GM12878 (cell line): ENCODE results near the gene TK1. TPM values are rescaled to one million over a fixed set of nuclear protein-coding genes. Genes with fewer than 3 reads are reported as not detected.
A peak's percentile ranks its signal among the peaks of the same experiment; 100 is the strongest.

Experiments used
- ATAC-seq: fragments of 200-7000 bp; cut with Tn5 transposase; 3 replicates; pipeline ENCODE4 v1.9.1; 2020; ENCODE audit warnings: mild to moderate bottlenecking, moderate library complexity
- BruUV-seq: library from RNA; stranded (reverse); fragments of 400-500 nt; replicated peaks from 2 replicates; lab custom pipeline; 2021; lab: Mats Ljungman, UMichigan
- CTCF ChIA-PET: fragments of 300-600 bp; sonication (Branson Sonifier 250); formaldehyde crosslinking; extraction: SDS; loops from one replicate; lab custom pipeline; 2021; ENCODE audit warnings: inconsistent platforms; lab: Yijun Ruan, JAX
- POLR2A ChIA-PET: fragments of 350-600 bp; formaldehyde crosslinking; extraction: SDS; loops from one replicate; lab custom pipeline; 2021; ENCODE audit warnings: inconsistent platforms; lab: Charles Lee
- RAD21 ChIA-PET: fragments of 300-600 bp; sonication (Branson Sonifier 250); formaldehyde crosslinking; loops from one replicate; lab custom pipeline; 2023; ENCODE audit warnings: antibody characterized with exemption; ENCODE audit not compliant: unreplicated experiment; lab: Charles Lee
- SMC1A ChIA-PET: fragments of 300-600 bp; sonication (Branson Sonifier 250); formaldehyde crosslinking; loops from one replicate; lab custom pipeline; 2023; ENCODE audit not compliant: unreplicated experiment, uncharacterized antibody; lab: Charles Lee
- DNase-seq: peaks from one replicate; pipeline ENCODE4 v3.0.0-alpha.2; 2011; ENCODE audit warnings: low read depth, low spot score
- FAIRE-seq: peaks from 3 replicates; lab custom pipeline; 2011; peaks lifted over from hg19 to GRCh38; lab: Jason Lieb, UNC
- H2AFZ ChIP-seq: 2 replicates; pipeline ENCODE4 v1.6.0; 2011; ENCODE audit warnings: low read depth, low read length, control low read depth; ENCODE audit not compliant: control insufficient read depth
- H3K27ac ChIP-seq: 2 replicates; pipeline ENCODE4 v1.5.1; 2011; ENCODE audit warnings: control low read depth; ENCODE audit not compliant: control insufficient read depth, insufficient read depth
- H3K27me3 ChIP-seq, 2 experiments: replicated peaks in 1 of 2; 2 replicates each; pipeline versions ENCODE4 v1.6.0 to v1.6.1; 2011; ENCODE audit warnings: low read length in 1 of 2; ENCODE audit not compliant: control insufficient read depth in 2 of 2, insufficient read depth in 2 of 2
- H3K36me3 ChIP-seq, 2 experiments: 2 replicates each; pipeline ENCODE4 v1.5.1; 2011; ENCODE audit warnings: low read length in 1 of 2; ENCODE audit not compliant: control insufficient read depth in 2 of 2, insufficient read depth in 2 of 2
- H3K4me1 ChIP-seq: 2 replicates; pipeline ENCODE4 v1.6.1; 2011; ENCODE audit warnings: mild to moderate bottlenecking, low read length, moderate library complexity, mixed read lengths; ENCODE audit not compliant: control insufficient read depth, insufficient read depth
- H3K4me2 ChIP-seq: 2 replicates; pipeline ENCODE4 v1.6.0; 2011; ENCODE audit warnings: control low read depth; ENCODE audit not compliant: control insufficient read depth, insufficient read depth
- H3K4me3 ChIP-seq: fragments of 200-600 bp; sonication (generic); 2 replicates; pipeline ENCODE4 v1.5.1; 2016
- H3K79me2 ChIP-seq: 2 replicates; pipeline ENCODE4 v1.6.0; 2011; ENCODE audit warnings: low read length; ENCODE audit not compliant: control insufficient read depth, insufficient read depth
- H3K9ac ChIP-seq: 2 replicates; pipeline ENCODE4 v1.8.0; 2011; ENCODE audit warnings: low read length, control low read depth, mixed read lengths; ENCODE audit not compliant: control insufficient read depth, insufficient read depth
- H3K9me3 ChIP-seq: replicated peaks from 3 replicates; pipeline ENCODE4 v1.5.1; 2011; ENCODE audit warnings: mild to moderate bottlenecking, low read length; ENCODE audit not compliant: control insufficient read depth, insufficient read depth
- H4K20me1 ChIP-seq: 2 replicates; pipeline ENCODE4 v1.6.0; 2011; ENCODE audit not compliant: control insufficient read depth, insufficient read depth
- EZH2 ChIP-seq: IDR thresholded peaks from 2 replicates; pipeline ENCODE4 v1.6.1; 2012; ENCODE audit warnings: low read depth, mild to moderate bottlenecking, control low read depth, inconsistent platforms, low read length, borderline replicate concordance; ENCODE audit not compliant: control insufficient read depth
- MTA3 ChIP-seq: IDR thresholded peaks from 2 replicates; pipeline ENCODE4 v1.6.1; 2012; ENCODE audit warnings: low read length, inconsistent platforms, borderline replicate concordance
- ZNF622 ChIP-seq: fragments of 450-650 bp; IDR thresholded peaks from 2 replicates; pipeline ENCODE4 v1.6.1; 2017; ENCODE audit warnings: mild to moderate bottlenecking, inconsistent platforms
- WGBS: methylation state at CpG from one replicate; pipeline ENCODE4 v1.1.6; 2016; ENCODE audit warnings: low lambda C conversion rate; ENCODE audit not compliant: insufficient replicate concordance, insufficient coverage; ENCODE audit errors: missing lambda C conversion rate; 5-methylcytosine and 5-hydroxymethylcytosine counted together
- in situ Hi-C: fragments of 300-500 bp; cut with MboI; formaldehyde crosslinking; loops from 9 replicates; pipeline ENCODE4 v1.14.3; 2018; ENCODE audit warnings: mixed read lengths
- intact Hi-C: fragments of 100-400 bp; cut with micrococcal nuclease; formaldehyde crosslinking; loops from one replicate; pipeline ENCODE4 v1.14.2; 2022; ENCODE audit not compliant: unreplicated experiment
- polyA plus RNA-seq, 11 experiments: library from polyadenylated mRNA; depleted of rRNA in 4 of 11; unstranded in 6 of 11; stranded (reverse) in 5 of 11; fragments of >200 nt; fragmentation: Nextera tagmentation in 4 of 11; fragmentation: Illumina TruSeq in 1 of 11; extraction: Ambion mirVana in 4 of 11; extraction: Trizol in 1 of 11; gene quantifications; 1 replicate in 1 of 11; 2 replicates in 10 of 11; pipeline versions ENCODE4 v1.2.1 to v1.2.3, GENCODE V29; 2011 to 2016; ENCODE audit warnings: inconsistent platforms in 2 of 11, missing spikeins in 2 of 11, low read depth in 1 of 11
- total RNA-seq, 4 experiments: library from RNA; depleted of rRNA in 3 of 4; stranded (reverse); fragments of >200 nt in 3 of 4; fragmentation: Illumina TruSeq in 1 of 4; extraction: Trizol in 1 of 4; gene quantifications; 2 replicates each; pipeline versions ENCODE4 v1.2.1 to v1.2.3, GENCODE V29; 2013 to 2021
- TF ChIP-seq, protein P1 (sequence below): fragments of 450-650 bp; IDR thresholded peaks from 2 replicates; pipeline ENCODE4 v1.6.1; 2017; ENCODE audit warnings: low read depth, mild to moderate bottlenecking, moderate library complexity

The TK1 gene
- total and polyA plus RNA-seq, 10 of the 15 experiments (the other 5 are each of a cell fraction or from before 2014, with no cell fraction given): 4.6 to 175 (median 77.9) TPM

DNA sequence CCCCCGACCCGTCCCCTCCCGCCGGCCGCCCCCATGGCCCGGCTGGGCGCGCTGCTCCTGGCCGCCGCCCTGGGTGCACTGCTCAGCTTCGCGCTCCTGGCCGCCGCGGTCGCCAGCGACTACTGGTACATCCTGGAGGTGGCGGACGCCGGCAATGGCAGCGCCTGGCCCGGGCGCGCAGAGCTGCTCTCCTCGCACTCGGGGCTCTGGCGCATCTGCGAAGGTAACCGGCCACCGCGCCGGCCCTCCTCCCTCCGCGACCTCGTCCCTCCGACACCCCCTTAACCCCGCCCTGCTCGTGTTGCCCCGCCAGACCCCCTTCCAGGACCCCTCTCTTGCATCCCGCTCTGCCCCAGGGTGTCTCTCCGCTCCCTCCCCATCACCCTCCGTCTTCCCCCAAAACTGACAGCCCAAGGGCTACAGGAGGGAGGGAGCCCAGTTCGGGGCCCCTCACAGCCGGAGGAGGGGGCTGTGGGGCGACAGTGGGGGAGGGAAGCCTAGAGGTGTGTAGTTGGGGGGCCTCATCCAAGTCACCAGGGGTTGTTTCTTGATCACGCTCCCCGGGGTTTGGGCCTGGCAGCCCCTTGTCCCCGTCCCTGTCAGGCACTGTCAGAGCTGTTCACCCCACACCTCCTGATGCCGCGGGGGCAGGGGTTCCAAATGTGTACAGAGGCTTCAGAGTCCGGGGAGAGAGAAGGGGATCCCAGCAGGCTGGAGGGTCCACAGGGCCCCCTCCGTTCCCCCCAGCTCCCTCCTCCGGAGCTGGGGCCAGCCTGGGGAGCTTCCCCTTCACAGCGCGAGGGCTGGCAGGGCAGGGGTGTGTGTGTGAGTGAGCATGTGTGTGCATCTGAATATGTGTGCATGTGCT, 45.4 kb upstream of the TK1 start:
- no peak overlapping the region for H3K4me2 ChIP-seq
- H3K27me3 ChIP-seq: peaks cover 6 to 9% of the 10 kb centered on the region in 2 experiments; a peak in 3 of 4 replicates
- H3K4me3 ChIP-seq: no peak overlapping the region
- ATAC-seq (peak; percentile 55), DNase-seq (no peak), FAIRE-seq (no peak)
- ChIA-PET SMC1A (interaction anchor here (1.2 kb wide), 1 partner anchor 147 kb away, joined by 3 read pairs; no protein-coding TSS in a partner anchor), RAD21 (no interaction called here), CTCF (interaction anchor here (1.3 kb wide), 1 partner anchor 9 kb away, joined by 3 read pairs; no protein-coding TSS in a partner anchor), POLR2A (no interaction called here)
- intact Hi-C loops (no loop called here), in situ Hi-C loops (no loop called here)
- 27% methylated on average over 13 of the region's 55 CpGs for WGBS
- H2AFZ ChIP-seq: no peak overlapping the region
- BruUV-seq: no TSS peak
- H3K9me3 ChIP-seq: no peaks in the 10 kb centered on the region
- H3K27ac ChIP-seq: no peak overlapping the region
- H3K36me3 ChIP-seq: no peaks in the 10 kb centered on the region
- H3K4me1 ChIP-seq: peaks cover 2% of the 10 kb centered on the region; the same call in 1 of the 2 replicates
- H3K79me2 ChIP-seq: no peaks in the 10 kb centered on the region
- H3K9ac ChIP-seq: no peak overlapping the region
- H4K20me1 ChIP-seq: no peaks in the 10 kb centered on the region
- TF ChIP-seq MTA3 (no peak), EZH2 (no peak), ZNF622 (no peak)
- TF ChIP-seq, protein P1, sequence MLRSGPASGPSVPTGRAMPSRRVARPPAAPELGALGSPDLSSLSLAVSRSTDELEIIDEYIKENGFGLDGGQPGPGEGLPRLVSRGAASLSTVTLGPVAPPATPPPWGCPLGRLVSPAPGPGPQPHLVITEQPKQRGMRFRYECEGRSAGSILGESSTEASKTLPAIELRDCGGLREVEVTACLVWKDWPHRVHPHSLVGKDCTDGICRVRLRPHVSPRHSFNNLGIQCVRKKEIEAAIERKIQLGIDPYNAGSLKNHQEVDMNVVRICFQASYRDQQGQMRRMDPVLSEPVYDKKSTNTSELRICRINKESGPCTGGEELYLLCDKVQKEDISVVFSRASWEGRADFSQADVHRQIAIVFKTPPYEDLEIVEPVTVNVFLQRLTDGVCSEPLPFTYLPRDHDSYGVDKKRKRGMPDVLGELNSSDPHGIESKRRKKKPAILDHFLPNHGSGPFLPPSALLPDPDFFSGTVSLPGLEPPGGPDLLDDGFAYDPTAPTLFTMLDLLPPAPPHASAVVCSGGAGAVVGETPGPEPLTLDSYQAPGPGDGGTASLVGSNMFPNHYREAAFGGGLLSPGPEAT: no peak
